HG03097 (cell line): ENCODE data around the gene CCDC33.
"Not testable (repeated sequence)": the region's sequence is repeated elsewhere in the genome, so short reads cannot be mapped to it uniquely, and the experiment has no call there.

Source experiments
- ATAC-seq: cut with Tn5 transposase; IDR thresholded peaks from one replicate; pipeline ENCODE4 v1.9.1; 2021; ENCODE audit not compliant: unreplicated experiment, low FRiP score

CCDC33 gene

DNA sequence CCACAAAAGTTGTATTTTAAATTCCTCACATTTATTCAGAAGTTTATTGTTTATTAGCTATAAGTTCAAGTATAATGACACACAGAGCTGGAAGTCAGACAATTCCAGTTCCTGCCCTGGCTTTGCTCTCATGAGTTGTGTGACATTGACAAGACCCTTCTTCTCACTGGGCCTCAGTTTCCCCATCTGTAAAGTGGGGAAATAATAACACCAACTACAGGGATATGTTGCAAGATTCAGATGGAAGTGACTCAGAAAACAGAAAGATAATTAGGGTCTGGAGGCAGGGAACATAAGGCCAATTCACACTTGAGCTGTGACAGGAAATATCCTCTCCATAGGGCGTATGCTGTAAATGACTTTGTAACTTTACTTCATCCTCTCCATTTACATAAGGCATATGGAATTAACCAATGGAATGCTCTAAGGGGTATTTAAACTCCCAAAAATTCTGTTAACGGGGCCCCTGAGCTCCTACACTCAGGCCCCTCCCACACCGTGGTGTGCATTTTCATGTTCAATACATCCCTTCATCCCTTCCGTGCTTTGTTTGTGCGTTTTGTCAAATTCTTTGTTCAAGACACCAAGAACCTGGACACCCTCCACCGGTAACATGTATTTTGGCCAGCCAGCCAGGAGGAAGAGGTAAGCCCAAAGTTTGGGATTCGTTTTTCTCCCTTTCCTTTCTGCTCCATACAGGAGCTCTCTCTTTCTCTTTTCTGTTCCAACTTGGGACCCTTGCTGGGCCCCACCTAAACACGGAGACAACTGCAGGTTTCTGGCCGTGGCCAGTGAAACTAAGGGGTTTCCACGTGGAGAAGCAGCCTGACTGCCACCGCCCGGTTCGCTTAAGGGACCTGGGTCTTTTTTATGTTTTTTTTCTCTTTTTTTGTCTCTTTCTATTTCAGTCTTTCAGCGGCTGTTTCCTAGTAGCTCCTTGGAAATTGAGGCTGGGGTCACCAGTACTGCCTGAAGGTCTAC lies 114.5 kb downstream of the CCDC33 start:
- ATAC-seq = no peak

GRCh38 chr15:74351670-74352069 lies 115.5 kb downstream of the CCDC33 start:
- no peak for ATAC-seq

DNA sequence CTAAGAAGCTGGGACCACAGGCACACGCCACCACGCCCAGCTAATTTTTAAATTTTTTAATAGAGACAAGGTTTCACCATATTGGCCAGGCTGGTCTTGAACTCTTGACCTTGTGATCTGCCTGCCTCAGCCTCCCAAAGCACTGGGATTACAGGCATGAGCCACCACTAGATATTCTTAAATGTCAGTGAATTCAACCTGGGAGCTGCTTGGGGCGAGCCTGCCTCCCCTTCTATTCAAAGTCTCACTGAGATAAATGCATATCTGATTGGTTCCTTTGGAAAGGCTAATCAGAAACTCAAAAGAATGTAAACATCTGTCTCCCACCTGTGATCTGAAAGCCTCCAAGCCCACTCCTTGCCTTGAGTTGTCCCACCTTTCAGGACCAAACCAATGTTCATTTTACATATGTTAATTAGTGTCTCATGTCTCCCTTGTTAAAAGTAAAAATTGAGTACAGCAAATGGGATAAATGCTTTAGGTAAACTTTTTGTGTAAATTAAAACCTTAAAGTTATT lies 116.3 kb downstream of the CCDC33 start:
- no peak for ATAC-seq

- ATAC-seq = not testable (repeated sequence)
Measured at GRCh38 chr15:74353992-74354391, 117.9 kb downstream of the CCDC33 start.

GRCh38 chr15:74356050-74356449 lies 119.9 kb downstream of the CCDC33 start:
- not testable (repeated sequence) for ATAC-seq

DNA sequence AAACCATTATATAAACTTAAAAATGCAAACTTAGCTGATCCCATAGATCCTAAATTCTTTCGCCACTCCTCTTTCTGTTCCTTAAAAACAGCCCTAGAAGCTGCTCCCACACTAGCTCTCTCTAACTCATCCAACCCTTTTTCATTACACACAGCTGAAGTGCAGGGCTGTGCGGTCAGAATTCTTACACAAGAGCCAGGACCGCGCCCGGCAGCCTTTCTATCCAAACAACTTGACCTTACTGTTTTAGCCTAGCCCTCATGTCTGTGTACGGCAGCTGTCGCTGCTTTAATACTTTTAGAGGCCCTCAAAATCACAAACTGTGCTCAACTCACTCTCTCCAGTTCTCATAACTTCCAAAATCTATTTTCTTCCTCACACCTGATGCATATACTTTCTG lies 121.4 kb downstream of the CCDC33 start:
- ATAC-seq = not testable (repeated sequence)

- not testable (repeated sequence) for ATAC-seq
Measured at GRCh38 chr15:74359376-74359775, 123.2 kb downstream of the CCDC33 start.

DNA sequence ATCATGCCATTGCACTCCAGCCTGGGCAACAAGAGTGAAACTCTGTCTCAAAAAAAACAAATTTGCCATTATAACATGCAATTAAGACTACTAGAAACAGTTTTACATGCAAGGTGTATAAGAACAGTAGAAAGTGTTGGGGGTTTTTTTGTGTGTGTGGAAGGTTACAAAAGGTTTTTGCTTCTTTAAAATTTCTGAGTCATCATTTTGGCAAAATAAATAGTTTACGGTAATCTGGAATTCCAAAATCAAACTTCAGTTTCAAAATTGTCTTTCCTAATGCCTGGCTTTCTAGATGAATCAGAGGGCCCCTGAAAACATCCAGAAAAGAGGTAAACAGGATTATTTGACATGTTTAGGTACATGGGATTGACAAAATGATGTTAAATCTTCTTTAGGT lies 124.7 kb downstream of the CCDC33 start:
- ATAC-seq = not testable (repeated sequence)

- no peak for ATAC-seq
Measured at GRCh38 chr15:74362482-74362881, 126.4 kb downstream of the CCDC33 start.

- ATAC-seq = no peak
Measured at GRCh38 chr15:74364936-74365597, 128.9 kb downstream of the CCDC33 start.

DNA sequence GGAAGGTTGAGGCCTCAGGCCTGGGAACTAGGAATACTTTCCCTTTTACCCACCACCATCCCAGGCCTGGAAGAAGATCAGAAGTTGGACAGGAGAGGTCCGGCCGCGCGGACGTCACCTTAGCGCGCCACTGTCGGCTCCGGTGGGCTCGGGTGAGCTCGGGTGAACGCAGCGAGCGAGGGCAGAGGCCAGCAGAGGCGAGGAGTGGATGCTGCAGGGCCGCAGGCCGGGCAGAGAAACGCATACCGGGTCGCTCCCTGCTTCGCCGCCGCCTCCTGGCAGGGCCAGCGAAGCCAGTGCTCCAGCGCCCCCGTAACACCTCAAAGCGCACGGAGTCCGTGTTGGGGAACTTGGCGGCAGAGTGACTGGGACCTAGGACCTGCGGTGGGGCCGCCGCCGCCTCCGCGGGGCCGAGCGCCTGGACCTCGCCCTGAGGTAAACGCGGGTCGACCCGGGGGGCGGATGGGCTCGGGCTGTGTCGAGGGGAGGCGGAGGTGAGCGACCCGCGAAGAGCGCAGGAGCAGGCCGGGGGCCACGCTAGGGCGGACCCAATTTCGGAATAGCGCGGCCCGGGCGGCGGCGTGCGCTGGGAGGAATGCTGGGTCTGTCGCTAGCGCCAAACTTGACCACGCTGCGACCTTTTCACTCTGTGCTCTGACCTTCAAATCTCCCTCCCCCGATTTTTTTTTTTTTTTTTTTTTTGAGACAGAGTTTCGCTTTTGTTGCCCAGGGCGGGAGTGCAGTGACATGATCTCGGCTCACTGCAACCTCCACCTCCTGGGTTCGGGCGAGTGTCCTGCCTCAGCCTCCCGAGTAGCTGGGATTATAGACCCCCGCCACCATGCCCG lies 129.7 kb downstream of the CCDC33 start:
- ATAC-seq = no peak

GRCh38 chr15:74367296-74367854 lies 131.2 kb downstream of the CCDC33 start, which contains the start of gene CYP11A1:
Gene CYP11A1, minus strand, starts transcription at chr15:74367646. Its CDS starts 61 bp downstream, at chr15:74367585.
- no peak for ATAC-seq

DNA sequence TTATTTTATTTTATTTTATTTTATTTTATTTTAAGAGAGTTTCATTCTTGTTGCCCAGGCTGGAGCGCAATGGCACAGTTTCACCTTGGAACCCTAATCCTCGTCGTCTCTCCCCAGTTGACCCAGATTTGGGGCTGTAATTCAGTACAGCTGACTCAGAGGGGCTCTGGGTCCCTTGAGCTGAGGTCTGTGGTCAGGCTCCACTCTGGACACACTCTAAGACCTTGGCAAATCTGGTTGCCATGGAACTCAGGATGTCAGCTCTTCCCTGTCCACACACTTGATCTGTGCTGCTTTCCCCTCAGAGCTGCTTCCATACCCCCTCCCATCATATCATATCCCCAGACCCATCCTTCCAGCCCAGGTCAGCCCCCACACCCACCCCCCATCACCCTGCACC lies 132.0 kb downstream of the CCDC33 start:
- no peak for ATAC-seq

DNA sequence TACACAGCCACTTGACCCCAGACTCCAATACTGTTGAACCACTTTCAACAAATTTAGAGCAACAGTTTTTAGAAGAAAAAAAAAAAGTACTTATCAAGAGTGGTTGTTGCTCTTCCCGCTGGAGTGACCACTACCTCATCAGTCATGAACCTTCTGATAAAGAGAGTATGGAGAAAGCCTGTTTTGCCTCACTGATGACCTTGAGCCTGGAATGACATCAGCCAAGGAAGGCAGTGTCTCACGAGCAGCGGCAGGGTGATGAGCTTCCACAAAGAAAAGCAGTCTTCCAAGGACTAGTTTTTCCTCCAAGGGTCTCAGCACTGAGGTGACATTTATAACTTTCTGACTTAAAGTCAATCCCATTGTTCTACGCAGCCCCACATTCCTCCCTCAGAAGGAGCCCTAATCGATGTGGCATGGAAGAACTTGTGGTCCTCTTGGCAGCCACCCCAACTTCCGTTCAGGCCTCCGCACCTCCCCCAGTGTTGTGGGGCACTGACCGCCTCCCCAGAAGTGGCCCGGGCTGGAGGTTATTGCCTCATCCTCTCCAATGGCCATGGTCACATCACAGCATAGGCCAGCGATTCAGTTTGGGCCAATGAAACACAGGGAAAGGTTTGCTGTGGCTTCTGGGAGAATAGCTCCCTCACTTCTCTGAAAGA lies 133.1 kb downstream of the CCDC33 start:
- no peak for ATAC-seq

GRCh38 chr15:74369756-74370155 lies 133.6 kb downstream of the CCDC33 start:
- no peak for ATAC-seq

DNA sequence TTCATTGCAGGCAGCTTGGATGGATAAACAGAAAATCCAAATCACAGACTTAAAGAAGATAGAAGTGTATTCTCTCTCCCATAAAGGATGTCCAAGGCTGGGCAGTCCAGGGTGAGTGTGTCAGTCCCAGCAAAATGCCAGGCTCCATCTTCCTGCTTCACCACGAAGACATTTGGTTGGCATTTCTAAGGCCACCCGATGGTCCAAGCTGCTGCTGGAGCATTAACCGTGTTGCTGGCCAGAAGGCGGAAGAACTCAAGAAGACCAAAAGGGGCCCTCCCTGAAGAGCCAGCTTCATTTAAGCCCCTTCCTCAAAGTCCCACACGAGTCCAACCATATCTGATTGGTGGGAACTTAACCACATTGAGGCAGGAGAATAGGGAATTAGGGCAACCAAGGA lies 134.3 kb downstream of the CCDC33 start:
- ATAC-seq = no peak

GRCh38 chr15:74373056-74373650 lies 137.0 kb downstream of the CCDC33 start:
- peak; percentile 2 for ATAC-seq

GRCh38 chr15:74373731-74374647 lies 137.9 kb downstream of the CCDC33 start:
- peak; percentile 50 for ATAC-seq
